22Rv1 (cell line): ENCODE results near the gene RAB11FIP5.

ENCODE experiments used
- CTCF ChIP-seq: fragments of 450-650 bp; IDR thresholded peaks from 2 replicates; pipeline ENCODE4 v1.5.1; 2017; ENCODE audit warnings: mild to moderate bottlenecking
- ZFX ChIP-seq: fragments of 450-650 bp; IDR thresholded peaks from 2 replicates; pipeline ENCODE4 v1.6.1; 2017; ENCODE audit warnings: antibody characterized with exemption, borderline replicate concordance

GRCh38 chr2:73067043-73067442 is 45.7 kb downstream of the RAB11FIP5 start:
- TF ChIP-seq CTCF (no peak), ZFX (no peak)
